C4-2B (cell line): ENCODE data around the gene POLR1C.
"Not testable (repeated sequence)": the region's sequence is repeated elsewhere in the genome, so short reads cannot be mapped to it uniquely, and the experiment has no call there.

ENCODE experiments used
- CTCF ChIP-seq: fragments of 450-650 bp; conservative IDR thresholded peaks from 2 replicates; pipeline ENCODE4 v1.5.1; 2017; ENCODE audit warnings: mild to moderate bottlenecking
- ZFX ChIP-seq: fragments of 450-650 bp; IDR thresholded peaks from 2 replicates; pipeline ENCODE4 v1.6.1; 2017

- not testable (repeated sequence) for TF ChIP-seq CTCF, ZFX
These were observed 49.6 kb upstream of the POLR1C start for GRCh38 chr6:43467265-43467664.
